GOT3 (cell line): Measurements from ENCODE around the gene E2F3.
"Not testable (repeated sequence)": the region's sequence is repeated elsewhere in the genome, so short reads cannot be mapped to it uniquely, and the experiment has no call there.

ENCODE experiments used
- DNase-seq: peaks from one replicate; lab custom pipeline; 2025; ENCODE audit warnings: mixed read lengths; lab: John Stamatoyannopoulos, UW

E2F3 gene

GRCh38 chr6:20467437-20467836 lies 65.8 kb downstream of the E2F3 start:
- DNase-seq, result no peak

- no peak for DNase-seq
These were observed 66.5 kb downstream of the E2F3 start for GRCh38 chr6:20468209-20468608.

GRCh38 chr6:20472748-20473147 lies 71.1 kb downstream of the E2F3 start:
- no peak for DNase-seq

GRCh38 chr6:20473518-20473917 lies 71.8 kb downstream of the E2F3 start:
- DNase-seq, result no peak

GRCh38 chr6:20474874-20475542 lies 73.3 kb downstream of the E2F3 start:
- no peak for DNase-seq

GRCh38 chr6:20476501-20477043 lies 74.9 kb downstream of the E2F3 start:
- no peak for DNase-seq

- no peak for DNase-seq
These were observed 75.8 kb downstream of the E2F3 start for GRCh38 chr6:20477485-20477884.

GRCh38 chr6:20479060-20479459 lies 77.4 kb downstream of the E2F3 start:
- no peak for DNase-seq

- no peak for DNase-seq
These were observed 77.8 kb downstream of the E2F3 start for GRCh38 chr6:20479526-20479925.

- no peak for DNase-seq
These were observed 79.6 kb downstream of the E2F3 start for GRCh38 chr6:20481281-20481680.

GRCh38 chr6:20483887-20484497 lies 82.3 kb downstream of the E2F3 start:
- DNase-seq, result no peak

- no peak for DNase-seq
These were observed 85.0 kb downstream of the E2F3 start for GRCh38 chr6:20486641-20487040.

- DNase-seq, result no peak
These were observed 86.1 kb downstream of the E2F3 start for GRCh38 chr6:20487669-20488375.

GRCh38 chr6:20490591-20490990 lies 88.9 kb downstream of the E2F3 start:
- no peak for DNase-seq

- DNase-seq, result no peak
These were observed 90.4 kb downstream of the E2F3 start for GRCh38 chr6:20492099-20492498.

GRCh38 chr6:20497216-20498040 lies 95.7 kb downstream of the E2F3 start:
- no peak for DNase-seq

- no peak for DNase-seq
These were observed 96.3 kb downstream of the E2F3 start for GRCh38 chr6:20498041-20498385.

GRCh38 chr6:20509212-20509611 lies 107.5 kb downstream of the E2F3 start:
- no peak for DNase-seq

- no peak for DNase-seq
These were observed 110.2 kb downstream of the E2F3 start for GRCh38 chr6:20511852-20512251.

GRCh38 chr6:20525208-20525607 lies 123.5 kb downstream of the E2F3 start:
- not testable (repeated sequence) for DNase-seq

GRCh38 chr6:20529086-20529448 lies 127.4 kb downstream of the E2F3 start:
- DNase-seq, result not testable (repeated sequence)

GRCh38 chr6:20532881-20533280 lies 131.2 kb downstream of the E2F3 start:
- DNase-seq, result no peak
